HG02763 (cell line): ENCODE results near the gene TRRAP.

Source experiments
- ATAC-seq: cut with Tn5 transposase; IDR thresholded peaks from one replicate; pipeline ENCODE4 v1.9.1; 2021; ENCODE audit warnings: mild to moderate bottlenecking, moderate library complexity; ENCODE audit not compliant: unreplicated experiment

Gene TRRAP

GRCh38 chr7:98899816-98900215 lies 21.5 kb downstream of the TRRAP start:
- ATAC-seq, result no peak

- ATAC-seq, result no peak
Observed at GRCh38 chr7:98900815-98901214, 22.5 kb downstream of the TRRAP start.

DNA sequence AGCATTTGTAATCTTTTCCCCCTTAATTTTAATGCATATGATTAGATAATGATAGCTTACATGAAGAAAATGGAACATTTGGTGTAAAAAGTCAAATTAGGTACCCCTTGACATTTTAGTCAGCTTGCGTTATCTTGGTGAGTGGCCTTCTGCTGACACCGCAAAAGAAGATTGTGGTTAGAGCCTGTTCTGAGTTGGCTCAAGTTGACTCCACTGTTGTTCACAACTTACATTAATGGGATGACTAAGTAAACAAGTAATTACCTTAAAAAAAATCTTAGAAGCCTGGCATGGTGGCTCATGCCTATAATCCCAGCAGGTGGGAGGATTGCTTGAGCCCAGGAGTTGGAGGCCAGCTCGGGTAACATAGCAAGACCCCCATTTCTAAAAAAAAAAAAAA lies 24.2 kb downstream of the TRRAP start:
- no peak for ATAC-seq

GRCh38 chr7:98903246-98903645 lies 24.9 kb downstream of the TRRAP start:
- ATAC-seq, result no peak

DNA sequence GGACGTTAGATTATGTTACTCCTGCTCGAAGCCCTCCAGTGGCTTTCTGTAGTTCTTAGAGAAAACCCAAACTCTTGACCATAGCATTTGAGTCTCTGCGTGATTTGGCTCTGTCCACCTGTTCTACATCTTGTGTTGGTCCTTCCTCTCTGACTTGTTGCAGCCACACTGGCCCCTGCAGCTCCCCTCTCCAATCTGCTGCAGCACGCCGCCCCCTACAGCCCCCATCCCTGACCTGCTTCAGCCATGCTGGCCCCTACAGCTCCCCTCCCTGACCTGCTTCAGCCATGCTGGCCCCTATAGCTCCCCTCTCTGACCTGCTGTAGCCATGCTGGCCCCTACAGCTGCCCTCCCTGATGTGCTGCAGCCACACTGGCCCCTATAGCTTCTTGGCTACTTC lies 29.2 kb downstream of the TRRAP start:
- ATAC-seq, result no peak

GRCh38 chr7:98908585-98908984 lies 30.3 kb downstream of the TRRAP start:
- no peak for ATAC-seq

DNA sequence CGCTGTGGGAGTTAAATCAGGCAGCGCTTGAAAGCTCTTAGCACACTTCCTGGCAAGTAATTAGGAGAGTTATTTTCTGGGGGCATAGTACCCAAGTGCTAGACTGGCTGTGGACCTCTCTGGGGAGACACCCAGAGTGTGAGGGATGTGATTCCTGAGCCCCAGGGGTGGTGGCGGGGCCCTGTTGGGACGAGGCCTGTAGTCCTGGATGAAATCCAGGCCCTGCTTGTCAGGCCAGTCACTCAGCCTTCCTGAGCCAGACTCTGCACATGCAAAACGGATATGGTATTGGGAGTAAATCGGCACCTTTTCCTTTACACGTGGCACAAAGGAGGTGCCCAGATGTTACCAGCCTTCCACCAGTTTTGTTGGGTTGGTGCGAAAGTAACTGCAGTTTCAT lies 31.2 kb downstream of the TRRAP start:
- ATAC-seq, result no peak

GRCh38 chr7:98910427-98910826 lies 32.1 kb downstream of the TRRAP start:
- no peak for ATAC-seq

DNA sequence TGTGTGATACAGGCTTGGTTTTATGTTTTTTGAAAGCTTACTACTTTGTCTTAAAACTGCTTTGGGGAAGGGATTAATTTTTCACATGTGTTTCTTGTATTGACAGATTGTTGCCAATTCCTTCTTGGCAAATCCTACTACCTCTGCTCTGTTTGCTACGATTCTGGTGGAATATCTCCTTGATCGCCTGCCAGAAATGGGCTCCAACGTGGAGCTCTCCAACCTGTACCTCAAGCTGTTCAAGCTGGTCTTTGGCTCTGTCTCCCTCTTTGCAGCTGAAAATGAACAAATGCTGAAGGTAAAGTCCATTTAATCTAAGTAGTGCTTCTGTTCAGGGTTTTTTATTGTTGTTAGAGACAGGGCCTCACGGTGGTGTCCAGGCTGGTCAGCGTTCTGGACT lies 33.6 kb downstream of the TRRAP start:
- ATAC-seq, result no peak

DNA sequence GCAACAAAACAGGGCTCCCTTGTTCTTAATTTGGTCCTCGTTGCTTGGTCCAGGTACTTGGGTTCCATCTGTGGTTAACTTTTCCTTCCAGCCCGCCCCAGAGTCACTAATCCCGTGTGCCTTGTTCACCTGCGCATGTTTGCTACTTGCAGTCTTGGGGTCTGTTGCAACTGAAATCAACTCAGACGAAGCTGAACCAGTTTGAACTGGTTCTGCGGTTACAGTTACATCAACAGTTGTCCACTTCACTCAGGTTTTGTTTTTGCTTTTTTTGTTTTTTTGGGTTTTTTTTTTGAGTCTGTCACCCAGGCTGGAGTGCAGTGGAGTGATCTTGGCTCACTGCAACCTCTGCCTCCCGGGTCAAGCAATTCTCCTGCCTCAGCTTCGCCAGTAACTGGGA lies 34.7 kb downstream of the TRRAP start:
- no peak for ATAC-seq

DNA sequence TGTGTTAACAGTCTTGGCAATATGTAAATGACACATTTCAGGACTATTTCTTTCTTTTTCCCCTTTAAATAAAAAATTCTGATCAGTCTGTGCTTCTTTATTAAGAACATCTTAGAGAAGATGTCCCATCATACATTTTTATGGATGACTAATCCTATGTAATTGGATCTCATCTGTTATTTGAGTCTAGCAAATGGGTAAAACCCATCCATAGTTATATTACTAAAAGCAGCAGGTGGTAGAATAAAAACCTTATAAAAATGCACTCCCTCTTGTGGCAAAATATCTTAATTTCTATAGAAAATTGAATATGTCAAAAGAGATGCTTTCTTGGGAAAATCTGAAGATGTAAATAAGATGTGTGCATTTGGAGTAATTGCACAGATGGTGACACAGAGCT lies 35.3 kb downstream of the TRRAP start:
- no peak for ATAC-seq

- ATAC-seq, result no peak
Observed at GRCh38 chr7:98917331-98917730, 39.0 kb downstream of the TRRAP start.

DNA sequence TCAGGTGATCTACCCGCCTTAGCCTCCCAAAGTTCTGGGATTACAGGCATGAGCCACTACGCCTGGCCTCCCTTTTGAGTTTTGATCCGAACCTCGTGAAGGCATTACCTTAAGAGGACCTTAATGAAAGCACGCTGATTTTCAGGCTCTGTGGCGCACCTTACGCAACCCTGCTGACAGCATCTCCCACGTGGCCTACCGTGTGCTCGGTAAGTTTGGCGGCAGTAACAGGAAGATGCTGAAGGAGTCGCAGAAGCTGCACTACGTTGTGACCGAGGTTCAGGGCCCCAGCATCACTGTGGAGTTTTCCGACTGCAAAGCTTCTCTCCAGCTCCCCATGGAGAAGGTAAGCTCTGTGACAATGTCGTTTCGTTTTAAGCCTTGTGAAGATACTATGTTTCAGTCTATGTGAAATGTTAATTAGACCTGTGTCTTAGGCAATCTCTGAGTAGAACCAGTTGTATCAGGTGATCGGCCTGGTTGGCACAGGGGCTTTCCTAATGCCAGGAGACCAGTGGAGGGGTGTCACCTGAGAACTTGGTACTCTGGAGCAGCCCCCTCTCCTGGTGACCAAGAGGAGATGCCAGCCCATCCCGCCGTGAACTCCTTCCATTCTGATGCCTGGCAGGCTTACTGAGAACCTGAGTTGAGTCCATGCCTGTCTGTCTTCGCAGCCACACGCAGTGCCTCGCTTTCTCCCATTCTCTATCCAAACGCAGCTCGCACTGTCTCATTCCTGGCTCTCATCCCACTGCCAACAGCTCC lies 43.5 kb downstream of the TRRAP start:
- no peak for ATAC-seq

DNA sequence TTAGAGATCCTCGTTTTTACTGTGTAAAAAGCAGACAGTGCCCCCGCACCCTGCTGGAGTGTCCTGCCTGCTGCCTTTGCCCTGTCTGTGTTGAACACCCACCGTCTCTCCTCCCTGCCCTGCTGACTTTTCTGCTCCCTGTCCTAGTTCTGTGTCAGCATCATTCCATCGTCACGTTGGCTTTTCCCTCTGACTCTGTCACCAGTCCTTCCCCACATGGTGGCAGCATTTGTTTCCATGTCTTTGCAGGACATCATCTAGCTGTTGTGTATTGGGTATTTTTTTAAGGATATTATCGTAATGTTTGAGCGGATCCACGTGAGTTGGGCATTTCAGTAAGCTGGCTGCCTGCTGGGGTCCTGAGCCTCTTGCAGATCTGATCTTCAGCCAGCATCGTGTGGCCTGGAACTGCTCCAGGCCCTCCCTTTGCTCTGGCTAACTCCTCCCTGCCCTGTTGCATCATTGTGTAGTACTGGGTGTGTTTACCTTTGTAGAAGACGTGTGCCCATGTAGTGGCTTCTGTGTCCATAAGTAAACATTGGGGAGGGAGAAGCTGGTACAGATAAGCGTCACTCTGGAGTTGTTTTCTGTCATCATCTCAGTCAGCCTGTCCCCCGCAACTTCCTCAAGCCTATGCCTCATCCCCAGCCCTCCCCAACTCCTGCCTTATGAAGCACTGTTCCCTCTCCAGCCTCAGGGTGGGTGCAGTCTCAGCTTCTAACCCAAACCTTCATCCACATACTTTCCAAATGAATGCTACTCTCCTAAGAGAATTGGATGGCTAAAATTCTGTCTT lies 44.3 kb downstream of the TRRAP start:
- ATAC-seq, result no peak

DNA sequence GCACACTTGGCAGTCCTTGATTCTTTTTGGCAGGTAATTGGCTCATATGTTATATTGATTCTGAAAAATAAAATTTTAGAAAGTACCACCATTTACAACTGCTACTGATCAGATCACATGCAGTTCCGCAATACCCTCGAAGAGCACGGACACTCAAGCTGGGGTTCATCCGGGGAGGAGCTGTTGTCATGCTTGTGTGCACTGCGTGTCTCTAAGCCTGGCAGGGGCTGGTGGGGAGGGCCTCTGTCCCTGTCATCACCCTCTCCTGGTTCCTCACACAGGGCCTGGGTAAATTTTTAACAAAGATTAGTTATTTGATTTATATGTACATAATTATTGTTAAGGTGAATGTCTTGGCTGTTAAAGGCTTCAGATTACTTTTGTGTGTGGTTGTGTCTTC lies 45.2 kb downstream of the TRRAP start:
- no peak for ATAC-seq

- ATAC-seq, result no peak
Observed at GRCh38 chr7:98927125-98927524, 48.8 kb downstream of the TRRAP start.

- peak; percentile 43 for ATAC-seq
Observed at GRCh38 chr7:98930464-98930863, 52.1 kb downstream of the TRRAP start.

- peak; percentile 82 for ATAC-seq
Observed at GRCh38 chr7:98930921-98931320, 52.6 kb downstream of the TRRAP start.

GRCh38 chr7:98933321-98933720 lies 55.0 kb downstream of the TRRAP start:
- ATAC-seq, result no peak

DNA sequence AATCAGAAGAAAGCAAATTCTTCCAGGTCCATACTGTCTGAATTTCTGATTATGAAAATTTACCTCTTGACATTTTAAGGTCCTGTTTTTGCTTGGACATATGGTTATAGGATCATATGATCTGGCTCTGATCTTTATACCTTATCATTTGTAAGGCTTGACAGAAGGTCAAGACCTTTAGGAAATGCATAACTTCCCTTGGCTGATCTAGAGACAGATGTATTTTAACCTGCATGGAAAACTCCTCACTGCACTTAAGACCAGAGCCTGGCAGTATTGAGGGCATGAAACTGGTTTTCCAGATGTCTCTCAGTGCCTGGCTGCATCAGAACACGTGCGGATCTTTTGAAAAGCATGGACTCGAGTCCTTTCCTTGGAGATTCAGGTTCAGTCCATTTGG lies 55.9 kb downstream of the TRRAP start:
- ATAC-seq, result no peak

DNA sequence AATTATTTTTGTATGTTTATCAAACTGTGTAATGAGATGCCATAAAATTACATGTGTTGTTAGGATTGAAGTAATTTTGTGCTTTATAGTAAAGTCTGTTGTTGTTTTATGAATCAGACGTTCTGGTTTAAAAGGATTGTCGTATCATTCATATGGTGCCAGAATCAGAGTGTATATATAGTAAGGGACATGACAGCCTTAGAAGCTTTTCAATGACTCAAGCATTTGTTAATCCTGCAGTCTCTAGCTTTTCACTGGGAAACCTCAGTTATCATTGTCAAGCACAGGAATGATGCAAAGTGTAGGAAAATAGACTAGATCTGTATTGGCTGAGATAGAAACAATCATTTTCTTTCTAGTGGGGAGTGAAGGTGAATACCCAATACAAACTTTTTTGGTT lies 57.5 kb downstream of the TRRAP start:
- no peak for ATAC-seq

- no peak for ATAC-seq
Observed at GRCh38 chr7:98943336-98943735, 65.0 kb downstream of the TRRAP start.
